Activated gamma-delta T cell treated with Interleukin-2 at 50 U/mL for 16 hours (primary cell): ENCODE data around the gene P4HB.

Experiments used
- DNase-seq: peaks from one replicate; pipeline ENCODE4 v3.0.0-alpha.2; 2020

The P4HB gene

GRCh38 chr17:81859906-81860755, at the start of gene P4HB:
Gene P4HB (minus strand): TSS chr17:81860535. CDS start chr17:81860471, 64 bp downstream.
- DNase-seq: no peak

GRCh38 chr17:81909231-81909630, 48.9 kb upstream of the P4HB start:
- no peak for DNase-seq

- DNase-seq: no peak
These were observed 48.5 kb upstream of the P4HB start for GRCh38 chr17:81908793-81909192.

- no peak for DNase-seq
These were observed 47.1 kb upstream of the P4HB start for GRCh38 chr17:81907219-81908145.

- no peak for DNase-seq
These were observed 46.3 kb upstream of the P4HB start for GRCh38 chr17:81906476-81907218.

GRCh38 chr17:81905993-81906392, 45.7 kb upstream of the P4HB start:
- no peak for DNase-seq

- no peak for DNase-seq
These were observed 45.1 kb upstream of the P4HB start for GRCh38 chr17:81905424-81905875.

GRCh38 chr17:81904600-81905423, 44.5 kb upstream of the P4HB start:
- no peak for DNase-seq

GRCh38 chr17:81903896-81904599, 43.7 kb upstream of the P4HB start:
- no peak for DNase-seq

- no peak for DNase-seq
These were observed 43.1 kb upstream of the P4HB start for GRCh38 chr17:81903415-81903831.

- no peak for DNase-seq
These were observed 42.5 kb upstream of the P4HB start for GRCh38 chr17:81902653-81903414.

- no peak for DNase-seq
These were observed 41.8 kb upstream of the P4HB start, which contains the start of gene NPB for GRCh38 chr17:81902023-81902652. Gene NPB (plus strand): TSS chr17:81902238. CDS start chr17:81902278, 40 bp downstream.

- no peak for DNase-seq
These were observed 41.1 kb upstream of the P4HB start for GRCh38 chr17:81901167-81902022.

GRCh38 chr17:81900181-81900820, 40.0 kb upstream of the P4HB start:
- DNase-seq: no peak

GRCh38 chr17:81899514-81900166, 39.3 kb upstream of the P4HB start:
- DNase-seq: no peak

GRCh38 chr17:81898885-81899284, 38.5 kb upstream of the P4HB start:
- no peak for DNase-seq

- DNase-seq: no peak
These were observed 37.9 kb upstream of the P4HB start for GRCh38 chr17:81898029-81898866.
